GM18498 (cell line): ENCODE measurements around the gene DRAXIN.

Experiments
- ATAC-seq: cut with Tn5 transposase; IDR thresholded peaks from one replicate; pipeline ENCODE4 v1.9.1; 2021; ENCODE audit warnings: mild to moderate bottlenecking, moderate library complexity; ENCODE audit not compliant: unreplicated experiment

The DRAXIN gene

GRCh38 chr1:11684070-11684469 lies 7.4 kb upstream of the DRAXIN start:
- ATAC-seq: no peak

DNA sequence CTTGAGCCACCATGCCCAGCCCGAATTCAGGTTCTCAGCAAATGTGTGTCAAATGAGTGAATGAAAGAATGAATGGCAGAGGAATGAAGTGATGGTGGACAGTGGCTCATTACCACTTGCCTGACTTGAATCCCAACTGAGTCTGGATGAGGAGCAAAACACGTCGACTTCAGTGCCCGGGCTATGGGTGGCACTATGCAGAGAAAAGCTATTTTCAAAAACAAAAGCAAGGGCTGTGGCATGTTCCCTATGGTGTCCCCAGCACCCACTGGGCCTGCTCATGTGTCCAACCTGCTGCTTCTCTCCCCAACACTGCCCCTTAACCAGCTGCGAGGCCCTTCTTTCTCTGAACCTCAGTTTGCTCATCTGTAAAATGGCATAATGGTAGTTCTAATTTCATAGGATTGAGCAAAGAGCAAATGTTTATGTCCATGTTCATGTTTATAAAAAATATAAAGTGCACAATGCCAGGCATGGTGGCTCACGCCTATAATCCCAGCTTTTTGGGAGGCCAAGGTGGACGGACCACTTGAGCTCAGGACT lies 6.2 kb upstream of the DRAXIN start:
- ATAC-seq: no peak

GRCh38 chr1:11688506-11688905 lies 3.0 kb upstream of the DRAXIN start:
- ATAC-seq: no peak

- no peak for ATAC-seq
Measured at GRCh38 chr1:11690397-11691301, 861 bp upstream of the DRAXIN start.

GRCh38 chr1:11691928-11692711 lies 610 bp downstream of the DRAXIN start:
- no peak for ATAC-seq

- ATAC-seq: no peak
Measured at GRCh38 chr1:11693024-11693590, 1.6 kb downstream of the DRAXIN start.

GRCh38 chr1:11693917-11694316 lies 2.4 kb downstream of the DRAXIN start:
- no peak for ATAC-seq

DNA sequence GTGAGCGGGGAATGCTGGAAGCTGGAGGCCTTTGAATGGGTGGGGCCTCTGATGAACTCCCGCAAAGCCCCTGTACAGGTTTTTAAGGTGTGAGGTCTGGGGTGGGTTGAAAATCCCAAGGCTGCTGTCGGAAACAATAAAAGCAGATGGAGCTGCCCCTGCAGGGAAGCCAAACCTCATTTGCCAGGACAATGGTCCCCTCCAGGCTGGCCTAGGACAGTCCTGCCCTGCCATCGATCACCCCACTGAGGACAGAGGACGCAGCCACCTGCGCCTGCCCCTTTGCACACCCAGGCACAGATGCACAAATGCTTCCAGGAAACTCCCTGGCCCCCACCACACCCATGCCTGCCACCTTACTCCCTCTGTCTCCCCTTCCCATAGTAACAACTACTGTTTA lies 4.4 kb downstream of the DRAXIN start:
- ATAC-seq: no peak

DNA sequence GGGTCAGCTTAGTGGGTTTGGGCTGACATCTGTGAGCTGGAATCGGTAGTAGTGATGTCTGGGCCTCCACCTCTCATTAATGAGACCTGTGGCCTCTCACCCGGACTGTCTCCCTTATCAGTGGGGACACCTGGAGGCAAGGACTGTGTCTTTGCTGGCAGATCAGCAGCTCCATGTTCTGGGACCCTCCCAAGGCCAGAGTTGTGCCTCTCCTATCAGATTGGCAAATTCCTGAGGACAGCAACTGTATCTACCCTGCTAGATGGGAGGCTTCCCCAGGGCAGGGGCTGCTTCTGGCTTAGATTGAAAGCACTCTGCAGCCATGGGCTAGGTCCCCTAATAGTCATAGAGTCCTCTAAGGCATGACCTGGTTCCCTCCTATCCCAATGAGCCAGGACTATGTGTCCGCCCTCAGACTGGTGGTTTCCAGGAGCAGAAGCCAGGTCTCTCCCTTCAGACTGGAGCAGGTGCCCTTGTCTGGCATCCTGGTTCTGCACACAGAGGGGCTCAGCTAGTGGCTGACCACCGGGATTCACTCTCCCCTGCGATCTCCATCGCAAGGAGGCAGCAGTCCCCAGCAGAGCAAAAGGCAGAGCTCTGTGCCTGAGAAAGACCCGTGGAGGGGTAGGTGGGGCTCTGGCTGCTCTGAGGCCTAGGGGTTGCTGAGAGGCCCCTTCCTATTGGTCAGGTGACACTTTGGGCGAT lies 5.8 kb downstream of the DRAXIN start:
- ATAC-seq: no peak

DNA sequence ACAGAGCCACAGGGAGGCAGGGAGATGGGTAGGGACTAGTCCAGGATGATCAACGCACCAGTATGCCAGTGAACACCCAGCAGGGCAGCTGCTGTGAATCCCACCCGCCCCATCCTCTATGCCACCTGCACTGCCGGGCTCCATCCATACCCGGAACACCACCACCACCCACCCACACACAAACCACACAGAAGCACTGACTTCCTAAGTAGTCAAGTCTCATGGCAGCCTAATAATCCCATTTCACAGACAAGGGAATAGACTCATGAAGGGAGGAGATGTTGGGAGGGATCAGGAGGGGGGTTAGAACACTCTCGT lies 6.3 kb downstream of the DRAXIN start:
- ATAC-seq: no peak

DNA sequence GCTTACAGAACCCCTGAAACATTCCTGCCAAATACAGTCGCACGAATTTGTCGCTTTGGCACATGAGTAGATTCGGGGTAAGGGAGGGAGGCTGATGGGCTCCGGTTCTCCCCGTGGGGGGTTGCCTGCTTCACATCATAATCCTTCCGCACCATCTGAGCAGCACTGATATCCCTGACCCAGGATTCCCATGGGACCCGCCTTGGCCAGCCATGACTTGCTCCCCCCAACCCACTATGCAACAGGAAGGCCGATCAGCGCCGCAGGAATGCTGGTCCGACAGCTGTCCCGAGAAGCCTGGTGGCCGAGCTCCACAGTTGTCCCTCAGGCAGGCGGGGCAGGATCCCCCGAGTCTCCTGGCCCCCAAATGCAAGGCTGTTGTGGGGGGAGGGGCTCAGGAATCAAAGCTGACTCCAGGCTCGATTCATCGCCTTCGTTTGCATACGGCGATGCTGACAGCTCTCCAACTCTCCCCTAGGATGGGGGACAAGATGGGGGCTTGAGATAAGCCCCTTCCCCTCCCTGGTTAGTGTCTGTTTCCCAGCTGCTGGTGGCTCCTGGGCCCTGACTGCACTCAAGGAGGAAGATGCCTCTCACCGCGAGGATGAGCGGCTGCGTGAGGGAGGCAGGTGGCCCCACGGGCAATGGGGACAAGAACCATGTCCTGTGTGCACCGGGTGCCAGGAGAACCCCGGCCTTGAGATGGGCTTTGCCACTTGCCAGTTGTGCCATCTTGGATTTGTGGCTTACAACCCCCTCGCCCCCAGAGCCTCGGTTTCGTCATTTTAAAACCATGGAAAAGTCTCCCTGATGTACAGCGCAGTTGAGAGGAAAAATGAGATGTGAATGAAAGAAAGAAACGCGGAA lies 9.3 kb downstream of the DRAXIN start:
- no peak for ATAC-seq

GRCh38 chr1:11701551-11701961 lies 10.0 kb downstream of the DRAXIN start:
- no peak for ATAC-seq

GRCh38 chr1:11701981-11702803 lies 10.7 kb downstream of the DRAXIN start:
- no peak for ATAC-seq

GRCh38 chr1:11703357-11704193 lies 12.1 kb downstream of the DRAXIN start:
- no peak for ATAC-seq

DNA sequence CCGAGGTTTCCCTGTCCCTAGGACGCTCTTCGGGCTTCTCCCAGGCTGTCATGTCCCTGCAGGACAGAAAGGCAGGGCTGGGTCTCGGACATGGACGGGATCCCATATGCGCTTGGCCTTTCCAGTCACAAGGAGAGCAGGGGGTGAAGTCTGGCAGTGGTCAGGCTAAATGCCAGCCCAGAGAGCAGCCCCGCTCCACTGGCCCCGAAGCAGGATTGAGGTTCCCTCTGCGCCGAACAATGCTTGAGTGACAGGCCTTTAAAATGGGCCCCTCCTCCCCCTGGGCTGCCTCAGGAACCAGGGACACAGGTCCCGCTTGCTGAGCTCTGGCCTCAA lies 12.7 kb downstream of the DRAXIN start:
- ATAC-seq: no peak

DNA sequence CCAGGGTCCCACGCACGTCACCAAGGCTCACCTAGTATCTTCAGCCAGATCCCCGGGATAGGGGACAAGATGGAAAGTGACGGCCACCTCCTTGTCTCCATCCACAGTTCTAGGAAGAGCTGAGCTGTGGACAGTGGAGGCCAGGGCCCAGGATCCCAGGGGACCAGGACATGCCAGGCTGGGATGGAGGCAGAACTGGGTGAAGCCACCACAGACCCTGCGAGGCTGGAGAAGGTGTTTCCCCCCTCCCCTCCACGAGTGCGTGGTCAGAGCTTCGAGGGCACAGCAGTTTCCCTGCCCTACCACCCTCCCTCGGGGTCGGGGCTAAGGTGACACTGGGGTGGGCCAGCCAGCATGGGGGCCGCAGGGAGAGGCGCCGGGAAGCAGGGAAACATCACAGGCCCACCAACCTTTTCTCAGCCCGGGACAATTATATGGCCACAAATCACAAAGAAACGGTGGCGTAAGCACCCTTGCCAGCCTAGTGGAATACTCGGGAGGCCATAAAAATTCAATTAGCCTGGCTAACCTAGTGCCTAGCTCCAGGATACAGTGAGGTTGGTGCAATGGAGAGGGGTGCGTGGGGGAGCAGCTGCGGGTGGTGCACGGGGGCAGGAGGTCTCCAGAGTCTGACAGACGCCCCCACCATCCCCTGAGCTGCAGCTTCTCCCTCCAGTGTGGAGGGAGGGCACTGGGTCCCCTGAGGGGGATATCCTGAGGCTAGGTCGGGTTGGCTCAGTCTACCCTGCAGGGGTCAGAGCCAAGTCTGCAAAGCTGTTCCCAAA lies 13.4 kb downstream of the DRAXIN start:
- no peak for ATAC-seq

- ATAC-seq: no peak
Measured at GRCh38 chr1:11705596-11705995, 14.1 kb downstream of the DRAXIN start.

GRCh38 chr1:11706292-11706691 lies 14.8 kb downstream of the DRAXIN start:
- ATAC-seq: no peak
